Measurements from ENCODE around the gene DTNA.

- no peak for TF ChIP-seq POLR2A (IDR thresholded peaks at IDR 0.05)
- TF ChIP-seq CTCF (IDR thresholded peaks at IDR 0.05): no peak
Observed at GRCh38 chr18:34718610-34719009, 8.5 kb downstream of the DTNA start.

Measured in thyroid gland (tissue), 4 donors.